Muscle of arm (tissue), 14 donors: Measurements from ENCODE around the gene ABI1. TPM values are rescaled to one million over a fixed set of nuclear protein-coding genes. Genes with fewer than 3 reads are reported as not detected.
"Not testable (repeated sequence)": the region's sequence is repeated elsewhere in the genome, so short reads cannot be mapped to it uniquely, and the experiment has no call there.

Experiments used
- DNase-seq: peaks from one replicate; pipeline ENCODE4 v3.0.0-alpha.2; 2013
- long read RNA-seq, 11 donors: transcript quantifications; one replicate each; lab custom pipeline, GENCODE V29; 2026
- polyA plus RNA-seq, 12 donors: library from polyadenylated mRNA; unstranded; fragments of 120-200 nt; gene quantifications; one replicate each; pipeline ENCODE4 v1.2.1, GENCODE V29; 2013; ENCODE audit not compliant: insufficient read length in 12 of 12

Gene ABI1
- polyA plus RNA-seq, result 10 to 100 TPM in 11 of 12 donors, not detected in 1; 39.4 to 74.9 (median 49.4) TPM
- long read RNA-seq, donor 1, partial matches to known transcripts, result 36 of 44 reads
- long read RNA-seq, donor 1, other reads (novel, unspliced or antisense), result 0 of 44 reads
- long read RNA-seq, donor 2, transcript ABI1-205 (10 exons, 3,516 nt), result major isoform, 5 of 14 reads
- long read RNA-seq, donor 2, partial matches to known transcripts, result 5 of 14 reads
- long read RNA-seq, donor 2, other reads (novel, unspliced or antisense), result 0 of 14 reads
- long read RNA-seq, donor 3, partial matches to known transcripts, result 0 of 3 reads
- long read RNA-seq, donor 3, other reads (novel, unspliced or antisense), result 0 of 3 reads
- long read RNA-seq, donor 4, partial matches to known transcripts, result 0 of 2 reads
- long read RNA-seq, donor 4, other reads (novel, unspliced or antisense), result 0 of 2 reads
- long read RNA-seq, donor 5, result 0 reads
- long read RNA-seq, donor 6, transcript ABI1-205 (10 exons, 3,516 nt), result major isoform, 5 of 6 reads
- long read RNA-seq, donor 6, partial matches to known transcripts, result 0 of 6 reads
- long read RNA-seq, donor 6, other reads (novel, unspliced or antisense), result 0 of 6 reads
- long read RNA-seq, donor 7, partial matches to known transcripts, result 0 of 2 reads
- long read RNA-seq, donor 7, other reads (novel, unspliced or antisense), result 0 of 2 reads
- long read RNA-seq, donor 8, partial matches to known transcripts, result 7 of 14 reads
- long read RNA-seq, donor 8, other reads (novel, unspliced or antisense), result 0 of 14 reads
- long read RNA-seq, donor 9, partial matches to known transcripts, result 6 of 9 reads
- long read RNA-seq, donor 9, other reads (novel, unspliced or antisense), result 0 of 9 reads
- long read RNA-seq, donor 10, partial matches to known transcripts, result 5 of 8 reads
- long read RNA-seq, donor 10, other reads (novel, unspliced or antisense), result 0 of 8 reads
- long read RNA-seq, donor 11, partial matches to known transcripts, result 5 of 9 reads
- long read RNA-seq, donor 11, other reads (novel, unspliced or antisense), result 0 of 9 reads

GRCh38 chr10:26860443-26861204 lies at the start of gene ABI1:
Gene ABI1, minus strand, starts transcription at chr10:26860958. Its CDS starts 95 bp downstream, at chr10:26860863.
- peak; percentile 99 for DNase-seq

- no peak for DNase-seq
Measured at GRCh38 chr10:26909753-26910152, 49.0 kb upstream of the ABI1 start.

- DNase-seq, result not testable (repeated sequence)
Measured at GRCh38 chr10:26905253-26905781, 44.6 kb upstream of the ABI1 start.

GRCh38 chr10:26903431-26904217 lies 42.9 kb upstream of the ABI1 start:
- no peak for DNase-seq

- not testable (repeated sequence) for DNase-seq
Measured at GRCh38 chr10:26892306-26892923, 31.7 kb upstream of the ABI1 start.

- DNase-seq, result peak; percentile 25
Measured at GRCh38 chr10:26890956-26891355, 30.2 kb upstream of the ABI1 start.

GRCh38 chr10:26887611-26888215 lies 27.0 kb upstream of the ABI1 start:
- DNase-seq, result no peak

- DNase-seq, result peak; percentile 62
Measured at GRCh38 chr10:26881600-26882331, 21.0 kb upstream of the ABI1 start.

GRCh38 chr10:26879744-26880143 lies 19.0 kb upstream of the ABI1 start:
- DNase-seq, result no peak

- no peak for DNase-seq
Measured at GRCh38 chr10:26870766-26871165, 10.0 kb upstream of the ABI1 start.

- no peak for DNase-seq
Measured at GRCh38 chr10:26869528-26869927, 8.8 kb upstream of the ABI1 start.

- no peak for DNase-seq
Measured at GRCh38 chr10:26863351-26864076, 2.8 kb upstream of the ABI1 start.

GRCh38 chr10:26861205-26861998 lies 644 bp upstream of the ABI1 start:
- no peak for DNase-seq

GRCh38 chr10:26860102-26860442 lies 686 bp downstream of the ABI1 start:
- DNase-seq, result peak; percentile 68

- no peak for DNase-seq
Measured at GRCh38 chr10:26859241-26860101, 1.3 kb downstream of the ABI1 start.

- no peak for DNase-seq
Measured at GRCh38 chr10:26858707-26859034, 2.1 kb downstream of the ABI1 start.
